GM19238 (cell line): Measurements from ENCODE around the gene TFF3.
"Not testable (repeated sequence)": the region's sequence is repeated elsewhere in the genome, so short reads cannot be mapped to it uniquely, and the experiment has no call there.

Experiments used
- DNase-seq: peaks from one replicate; pipeline ENCODE4 v3.0.0; 2011; ENCODE audit warnings: low spot score; ENCODE audit not compliant: insufficient read length

Gene TFF3

GRCh38 chr21:42304556-42305454 is 10.4 kb downstream of the TFF3 start:
- no peak for DNase-seq

- no peak for DNase-seq
These were observed 11.8 kb downstream of the TFF3 start for GRCh38 chr21:42303443-42303842.

- DNase-seq: no peak
These were observed 12.4 kb downstream of the TFF3 start for GRCh38 chr21:42302794-42303193.

- DNase-seq: no peak
These were observed 13.0 kb downstream of the TFF3 start for GRCh38 chr21:42302076-42302650.

GRCh38 chr21:42301371-42302075 is 13.7 kb downstream of the TFF3 start:
- no peak for DNase-seq

GRCh38 chr21:42300956-42301355 is 14.3 kb downstream of the TFF3 start:
- no peak for DNase-seq

- no peak for DNase-seq
These were observed 15.1 kb downstream of the TFF3 start for GRCh38 chr21:42300045-42300583.

- DNase-seq: no peak
These were observed 15.7 kb downstream of the TFF3 start for GRCh38 chr21:42299324-42300044.

- no peak for DNase-seq
These were observed 16.6 kb downstream of the TFF3 start for GRCh38 chr21:42298657-42299056.

GRCh38 chr21:42298237-42298636 is 17.0 kb downstream of the TFF3 start:
- DNase-seq: no peak

- DNase-seq: no peak
These were observed 17.8 kb downstream of the TFF3 start for GRCh38 chr21:42297377-42297776.

GRCh38 chr21:42296501-42296900 is 18.7 kb downstream of the TFF3 start:
- no peak for DNase-seq

GRCh38 chr21:42295845-42296244 is 19.4 kb downstream of the TFF3 start:
- no peak for DNase-seq

GRCh38 chr21:42294273-42294880 is 20.8 kb downstream of the TFF3 start:
- no peak for DNase-seq

- DNase-seq: no peak
These were observed 21.4 kb downstream of the TFF3 start for GRCh38 chr21:42293649-42294272.

- DNase-seq: not testable (repeated sequence)
These were observed 22.6 kb downstream of the TFF3 start for GRCh38 chr21:42292563-42293142.

GRCh38 chr21:42291751-42292562 is 23.3 kb downstream of the TFF3 start:
- DNase-seq: no peak

GRCh38 chr21:42291003-42291750 is 24.0 kb downstream of the TFF3 start:
- no peak for DNase-seq
